Measurements from ENCODE around the gene KLHL10.

Gene KLHL10

DNA sequence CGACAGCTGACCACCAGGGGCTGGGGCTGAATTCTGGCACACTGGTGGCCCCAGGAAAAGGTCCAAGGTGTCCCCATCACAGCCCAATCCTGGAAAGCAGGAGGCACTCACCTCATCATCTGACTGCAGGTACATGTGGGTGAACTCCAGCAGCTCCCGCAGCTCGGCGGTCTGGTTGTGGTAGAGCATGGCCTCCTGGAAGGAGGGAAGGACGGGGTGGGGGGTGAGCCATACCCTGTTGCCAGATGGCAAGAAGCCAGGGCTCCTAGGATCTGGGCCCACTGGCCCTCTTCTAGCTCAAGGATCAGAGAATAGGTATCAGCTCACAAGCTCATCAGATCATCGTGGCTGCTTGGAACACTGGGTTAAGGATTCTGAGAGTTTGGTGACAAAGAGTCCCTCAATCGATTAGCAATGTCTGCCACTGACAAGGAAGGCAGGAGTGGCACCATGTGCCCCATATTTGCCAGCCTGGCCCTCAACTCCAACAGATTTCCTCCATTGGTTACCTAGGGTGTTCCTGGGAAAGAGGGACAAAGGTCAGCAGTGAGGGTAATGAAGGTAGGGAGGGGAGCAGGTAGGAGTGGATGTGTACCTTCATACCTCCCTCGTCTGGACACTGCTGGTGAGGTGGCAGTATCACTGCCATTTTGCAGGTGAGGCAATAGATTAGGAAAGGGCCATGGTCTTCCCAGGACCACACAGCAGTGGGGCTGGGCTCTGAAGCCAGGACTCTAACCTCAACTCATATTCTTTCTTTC, 30.8 kb upstream of the KLHL10 start:
- H3K4me3 ChIP-seq (replicated peaks in 1 of 2; ENCODE audit: low read depth in 2 of 2, low read length in 2 of 2), result no peak overlapping the region
- TF ChIP-seq, protein P1, sequence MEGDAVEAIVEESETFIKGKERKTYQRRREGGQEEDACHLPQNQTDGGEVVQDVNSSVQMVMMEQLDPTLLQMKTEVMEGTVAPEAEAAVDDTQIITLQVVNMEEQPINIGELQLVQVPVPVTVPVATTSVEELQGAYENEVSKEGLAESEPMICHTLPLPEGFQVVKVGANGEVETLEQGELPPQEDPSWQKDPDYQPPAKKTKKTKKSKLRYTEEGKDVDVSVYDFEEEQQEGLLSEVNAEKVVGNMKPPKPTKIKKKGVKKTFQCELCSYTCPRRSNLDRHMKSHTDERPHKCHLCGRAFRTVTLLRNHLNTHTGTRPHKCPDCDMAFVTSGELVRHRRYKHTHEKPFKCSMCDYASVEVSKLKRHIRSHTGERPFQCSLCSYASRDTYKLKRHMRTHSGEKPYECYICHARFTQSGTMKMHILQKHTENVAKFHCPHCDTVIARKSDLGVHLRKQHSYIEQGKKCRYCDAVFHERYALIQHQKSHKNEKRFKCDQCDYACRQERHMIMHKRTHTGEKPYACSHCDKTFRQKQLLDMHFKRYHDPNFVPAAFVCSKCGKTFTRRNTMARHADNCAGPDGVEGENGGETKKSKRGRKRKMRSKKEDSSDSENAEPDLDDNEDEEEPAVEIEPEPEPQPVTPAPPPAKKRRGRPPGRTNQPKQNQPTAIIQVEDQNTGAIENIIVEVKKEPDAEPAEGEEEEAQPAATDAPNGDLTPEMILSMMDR (IDR thresholded peaks at IDR 0.05; ENCODE audit: low read depth, low read length), result no peak
- DNase-seq (ENCODE audit: low read depth in 2 of 2), result no peak

DNA sequence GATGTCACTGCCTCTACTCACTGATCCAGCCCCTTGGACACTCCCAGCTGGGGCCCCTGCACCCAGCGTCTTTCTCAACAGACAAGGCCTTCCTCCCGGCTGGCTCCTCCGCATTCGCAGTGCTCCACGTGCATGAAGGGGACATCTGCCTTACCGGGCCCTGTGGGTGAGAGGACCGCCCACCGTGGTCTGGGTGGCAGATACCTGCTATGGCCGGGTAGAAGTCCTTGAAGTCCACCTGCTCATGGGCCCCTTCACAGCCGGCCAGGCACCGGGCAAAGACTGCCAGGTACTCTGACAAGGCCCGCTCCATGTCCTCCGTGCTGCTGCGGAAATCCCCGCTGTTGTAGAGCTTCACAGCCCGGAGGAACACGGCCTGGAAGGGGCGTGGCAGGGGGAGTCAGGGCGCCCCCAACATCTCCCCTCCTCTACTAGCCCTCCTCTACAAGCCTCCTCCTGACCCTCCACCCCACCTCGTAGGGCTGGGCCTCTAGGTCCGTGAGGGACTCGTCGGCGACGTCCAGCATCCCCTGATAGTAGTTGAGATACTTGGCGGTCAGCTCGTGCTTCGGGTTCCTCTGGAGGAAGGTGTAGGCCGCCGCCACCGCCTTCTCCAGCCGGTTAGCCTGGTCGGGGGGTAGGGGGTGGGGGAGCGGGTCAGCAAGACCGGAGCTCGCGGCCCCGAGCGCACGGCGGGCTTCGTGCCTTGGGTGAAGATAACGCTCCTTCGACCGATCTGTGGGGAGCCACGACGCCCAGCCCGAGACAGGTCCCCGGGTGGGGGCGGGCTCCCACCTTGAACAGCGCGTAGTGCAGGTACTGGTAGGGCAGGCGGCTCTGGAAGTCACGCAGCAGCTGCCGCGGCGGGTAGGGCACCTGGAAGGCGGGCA, 26.7 kb upstream of the KLHL10 start:
- TF ChIP-seq, protein P1 (IDR thresholded peaks at IDR 0.05; ENCODE audit: low read depth, low read length), result no peak
- peak overlapping the region; percentile 77 to 82 for H3K4me3 ChIP-seq (replicated peaks in 1 of 2; ENCODE audit: low read depth in 2 of 2, low read length in 2 of 2)
- DNase-seq (ENCODE audit: low read depth in 2 of 2), result no peak

DNA sequence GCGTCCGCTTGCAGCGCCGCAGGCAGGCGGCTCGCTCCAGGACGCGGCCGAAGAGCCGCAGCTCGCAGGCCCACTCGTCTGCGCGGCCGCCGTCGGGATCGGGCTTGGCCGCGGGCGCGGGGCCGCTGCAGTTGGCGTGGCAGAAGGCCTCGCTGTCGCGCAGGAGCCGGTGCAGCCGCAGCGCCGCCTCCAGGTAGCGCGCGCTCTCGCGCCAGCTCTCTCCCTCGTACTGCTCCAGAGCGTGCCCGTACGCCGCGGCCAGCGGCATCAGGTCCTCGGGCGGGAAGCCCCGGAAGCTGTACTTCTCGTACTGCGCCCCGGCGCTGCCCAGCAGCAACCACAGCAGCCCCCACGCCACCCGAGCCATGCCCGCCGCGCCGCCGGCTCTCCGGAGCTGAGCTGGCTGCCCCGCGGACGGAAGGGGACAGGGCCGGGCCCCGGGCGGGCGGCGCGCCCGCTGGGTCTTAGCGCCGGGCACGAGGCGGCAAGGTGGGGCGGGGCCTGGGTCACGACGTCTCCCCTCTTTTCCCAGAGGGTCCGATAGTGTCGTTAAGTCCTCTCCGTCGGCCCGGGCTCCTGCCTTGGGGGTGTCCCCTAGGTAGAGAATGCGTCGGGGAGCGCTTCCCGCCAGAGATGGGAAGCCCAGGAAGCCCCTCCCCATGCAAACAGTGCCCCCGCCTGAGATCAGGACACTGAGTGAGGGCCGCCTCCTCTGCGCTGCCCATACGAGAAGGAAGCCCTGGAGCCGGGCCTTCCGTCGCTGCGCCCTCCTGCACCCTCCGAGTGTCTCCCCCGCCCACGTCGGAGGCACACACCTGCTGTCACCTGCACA, 25.9 kb upstream of the KLHL10 start, which contains the start of gene P3H4:
Gene P3H4, minus strand, starts transcription at position 401 of the 832 bp plus-strand sequence. Its CDS starts 34 bp downstream, at position 367.
- TF ChIP-seq, protein P1 (IDR thresholded peaks at IDR 0.05; ENCODE audit: low read depth, low read length), result peak; percentile 57
- peak; percentile 78 to 82 for DNase-seq (ENCODE audit: low read depth in 2 of 2)
- peak within 1 kb of the TSS; percentile 77 to 82 for H3K4me3 ChIP-seq (replicated peaks in 1 of 2; ENCODE audit: low read depth in 2 of 2, low read length in 2 of 2)

DNA sequence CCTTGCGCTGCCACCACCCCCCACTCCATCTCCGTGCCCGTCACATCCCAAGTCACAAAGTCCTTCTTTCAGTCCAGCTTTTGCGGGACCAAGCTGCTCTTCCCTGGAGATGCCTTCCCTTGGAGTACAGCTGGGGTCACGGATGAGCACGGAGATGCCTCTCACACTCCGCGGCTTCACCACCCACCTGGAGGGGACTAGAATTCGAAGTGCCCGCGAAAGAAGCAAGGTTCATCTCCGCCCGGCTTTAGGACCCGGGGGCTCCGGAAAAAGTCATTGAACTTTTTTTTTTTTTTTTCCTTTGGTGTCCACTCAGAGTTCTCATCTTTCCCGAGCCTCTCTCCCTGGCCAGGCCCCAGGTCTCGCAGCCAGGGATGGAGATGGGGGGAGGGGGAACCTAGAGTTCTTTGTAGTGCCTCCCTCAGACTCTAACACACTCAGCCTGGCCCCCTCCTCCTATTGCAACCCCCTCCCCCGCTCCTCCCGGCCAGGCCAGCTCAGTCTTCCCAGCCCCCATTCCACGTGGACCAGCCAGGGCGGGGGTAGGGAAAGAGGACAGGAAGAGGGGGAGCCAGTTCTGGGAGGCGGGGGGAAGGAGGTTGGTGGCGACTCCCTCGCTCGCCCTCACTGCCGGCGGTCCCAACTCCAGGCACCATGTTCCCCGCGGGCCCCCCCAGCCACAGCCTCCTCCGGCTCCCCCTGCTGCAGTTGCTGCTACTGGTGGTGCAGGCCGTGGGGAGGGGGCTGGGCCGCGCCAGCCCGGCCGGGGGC, 25.1 kb upstream of the KLHL10 start, which contains the start of gene FKBP10:
Gene FKBP10, plus strand, starts transcription at position 624 of the 771 bp plus-strand sequence. Its CDS starts 31 bp downstream, at position 655.
- TF ChIP-seq, protein P1 (IDR thresholded peaks at IDR 0.05; ENCODE audit: low read depth, low read length), result no peak
- peak; percentile 88 for DNase-seq (ENCODE audit: low read depth in 2 of 2)
- peak within 1 kb of the TSS; percentile 77 to 82 for H3K4me3 ChIP-seq (replicated peaks in 1 of 2; ENCODE audit: low read depth in 2 of 2, low read length in 2 of 2)

DNA sequence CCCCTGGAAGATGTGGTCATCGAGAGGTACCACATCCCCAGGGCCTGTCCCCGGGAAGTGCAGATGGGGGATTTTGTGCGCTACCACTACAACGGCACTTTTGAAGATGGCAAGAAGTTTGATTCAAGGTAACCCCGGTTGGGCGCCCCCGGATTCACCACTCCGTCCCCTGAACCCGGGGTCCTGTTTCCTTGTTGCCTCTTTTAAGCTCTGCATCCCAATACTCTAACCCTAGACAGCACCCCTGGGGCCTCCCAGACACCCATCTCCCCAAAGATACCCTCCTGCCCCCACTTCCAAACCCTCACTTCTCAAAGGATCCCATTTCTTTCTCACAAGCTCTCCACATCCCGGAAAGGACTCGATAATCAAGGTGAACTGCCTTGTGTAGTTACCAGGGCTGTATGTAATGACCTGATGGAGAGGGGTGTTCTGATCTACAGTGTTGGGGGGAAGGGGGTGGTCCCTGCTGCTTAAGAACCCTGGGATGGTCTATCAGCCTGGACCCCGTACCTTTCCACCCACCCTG, 24.4 kb upstream of the KLHL10 start:
- TF ChIP-seq, protein P1 (IDR thresholded peaks at IDR 0.05; ENCODE audit: low read depth, low read length), result no peak
- DNase-seq (ENCODE audit: low read depth in 2 of 2), result no peak
- H3K4me3 ChIP-seq (replicated peaks in 1 of 2; ENCODE audit: low read depth in 2 of 2, low read length in 2 of 2), result peak overlapping the region; percentile 77 to 82

All from cardiac fibroblast (primary cell).